HG03575 (cell line): Measurements from ENCODE around the gene UNC13A.
"Not testable (repeated sequence)": the region's sequence is repeated elsewhere in the genome, so short reads cannot be mapped to it uniquely, and the experiment has no call there.

Experiments used
- ATAC-seq: cut with Tn5 transposase; IDR thresholded peaks from one replicate; pipeline ENCODE4 v1.9.1; 2021; ENCODE audit not compliant: unreplicated experiment, insufficient number of reproducible peaks, low FRiP score; ENCODE audit errors: extremely low read depth

UNC13A gene

GRCh38 chr19:17555480-17555928 is 132.7 kb downstream of the UNC13A start, which contains the start of gene COLGALT1:
Gene COLGALT1 (plus strand): TSS chr19:17555649. CDS start chr19:17555714, 65 bp downstream.
- no peak for ATAC-seq

- ATAC-seq: no peak
Measured at GRCh38 chr19:17554968-17555479, 133.1 kb downstream of the UNC13A start.

- ATAC-seq: no peak
Measured at GRCh38 chr19:17553256-17553655, 134.9 kb downstream of the UNC13A start.

GRCh38 chr19:17552735-17553134 is 135.4 kb downstream of the UNC13A start:
- not testable (repeated sequence) for ATAC-seq
